DOHH2 (cell line): Measurements from ENCODE around the gene MYDGF.

Experiments
- EZH2phosphoT487 ChIP-seq: fragments of 200-600 bp; sonication (generic); IDR thresholded peaks from 2 replicates; pipeline ENCODE4 v1.6.1; 2017; ENCODE audit warnings: borderline replicate concordance, mild to moderate bottlenecking, antibody characterized with exemption, low read length, moderate library complexity, mixed read lengths
- TF ChIP-seq, protein P1 (sequence below): fragments of 200-600 bp; sonication (generic); IDR thresholded peaks from one replicate; pipeline ENCODE4 v1.5.1; 2014; ENCODE audit warnings: antibody characterized with exemption, mild to moderate bottlenecking, low read depth, low read length; ENCODE audit not compliant: poor library complexity, severe bottlenecking

DNA sequence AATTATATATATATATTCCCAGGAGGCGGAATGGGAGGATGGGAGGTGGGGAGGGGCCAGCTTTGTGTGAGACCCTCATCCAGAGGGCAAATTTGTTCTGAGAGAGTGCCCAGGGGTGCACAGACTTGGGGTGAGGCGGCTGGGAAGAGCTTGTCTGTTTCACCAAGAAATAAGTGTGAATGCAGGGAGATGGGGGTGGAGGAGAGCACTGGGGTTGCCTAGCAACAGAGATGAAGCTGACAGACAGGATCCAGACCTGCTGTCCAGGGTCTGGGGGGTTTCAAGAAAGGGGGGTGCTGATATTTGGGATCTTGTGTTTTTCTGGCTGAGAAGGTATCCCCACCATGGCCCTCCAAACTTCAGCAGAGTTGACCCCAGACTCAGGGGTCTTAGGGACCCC, 49.5 kb downstream of the MYDGF start:
- TF ChIP-seq, protein P1, sequence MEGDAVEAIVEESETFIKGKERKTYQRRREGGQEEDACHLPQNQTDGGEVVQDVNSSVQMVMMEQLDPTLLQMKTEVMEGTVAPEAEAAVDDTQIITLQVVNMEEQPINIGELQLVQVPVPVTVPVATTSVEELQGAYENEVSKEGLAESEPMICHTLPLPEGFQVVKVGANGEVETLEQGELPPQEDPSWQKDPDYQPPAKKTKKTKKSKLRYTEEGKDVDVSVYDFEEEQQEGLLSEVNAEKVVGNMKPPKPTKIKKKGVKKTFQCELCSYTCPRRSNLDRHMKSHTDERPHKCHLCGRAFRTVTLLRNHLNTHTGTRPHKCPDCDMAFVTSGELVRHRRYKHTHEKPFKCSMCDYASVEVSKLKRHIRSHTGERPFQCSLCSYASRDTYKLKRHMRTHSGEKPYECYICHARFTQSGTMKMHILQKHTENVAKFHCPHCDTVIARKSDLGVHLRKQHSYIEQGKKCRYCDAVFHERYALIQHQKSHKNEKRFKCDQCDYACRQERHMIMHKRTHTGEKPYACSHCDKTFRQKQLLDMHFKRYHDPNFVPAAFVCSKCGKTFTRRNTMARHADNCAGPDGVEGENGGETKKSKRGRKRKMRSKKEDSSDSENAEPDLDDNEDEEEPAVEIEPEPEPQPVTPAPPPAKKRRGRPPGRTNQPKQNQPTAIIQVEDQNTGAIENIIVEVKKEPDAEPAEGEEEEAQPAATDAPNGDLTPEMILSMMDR: no peak
- TF ChIP-seq EZH2phosphoT487: no peak
